ENCODE measurements around the gene CORT. TPM values are rescaled to one million over a fixed set of nuclear protein-coding genes. Genes with fewer than 3 reads are reported as not detected.

CORT gene
- total RNA-seq = 0.17 TPM in 1 of 2 replicates, not detected in the other

DNA sequence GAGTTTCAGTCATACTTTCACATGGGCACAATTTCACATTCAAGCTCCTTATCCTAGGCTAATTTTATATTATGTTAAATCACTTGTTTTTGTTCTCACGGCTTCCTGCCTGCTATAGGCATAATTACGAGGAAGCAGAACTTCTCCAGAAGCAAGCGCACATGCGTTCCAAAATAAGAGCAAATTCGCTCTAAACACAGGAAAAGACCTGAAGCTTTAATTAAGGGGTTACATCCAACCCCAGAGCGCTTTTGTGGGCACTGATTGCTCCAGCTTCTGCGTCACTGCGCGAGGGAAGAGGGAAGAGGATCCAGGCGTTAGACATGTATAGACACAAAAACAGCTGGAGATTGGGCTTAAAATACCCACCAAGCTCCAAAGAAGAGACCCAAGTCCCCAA, at the start of gene CORT:
CORT (plus strand) TSS at position 281 of the 400 bp plus-strand sequence. CDS start 193 bp downstream, outside the sequence.

GRCh38 chr1:10430216-10431069, 19.4 kb upstream of the CORT start, which contains the start of gene CENPS:
Gene CENPS (plus strand): TSS chr1:10430433. CDS start chr1:10430518, 85 bp downstream.

GRCh38 chr1:10472220-10473144, 22.7 kb downstream of the CORT start, which contains the start of gene DFFA:
Gene DFFA (minus strand): TSS chr1:10472529. CDS start chr1:10472458, 71 bp downstream.

DNA sequence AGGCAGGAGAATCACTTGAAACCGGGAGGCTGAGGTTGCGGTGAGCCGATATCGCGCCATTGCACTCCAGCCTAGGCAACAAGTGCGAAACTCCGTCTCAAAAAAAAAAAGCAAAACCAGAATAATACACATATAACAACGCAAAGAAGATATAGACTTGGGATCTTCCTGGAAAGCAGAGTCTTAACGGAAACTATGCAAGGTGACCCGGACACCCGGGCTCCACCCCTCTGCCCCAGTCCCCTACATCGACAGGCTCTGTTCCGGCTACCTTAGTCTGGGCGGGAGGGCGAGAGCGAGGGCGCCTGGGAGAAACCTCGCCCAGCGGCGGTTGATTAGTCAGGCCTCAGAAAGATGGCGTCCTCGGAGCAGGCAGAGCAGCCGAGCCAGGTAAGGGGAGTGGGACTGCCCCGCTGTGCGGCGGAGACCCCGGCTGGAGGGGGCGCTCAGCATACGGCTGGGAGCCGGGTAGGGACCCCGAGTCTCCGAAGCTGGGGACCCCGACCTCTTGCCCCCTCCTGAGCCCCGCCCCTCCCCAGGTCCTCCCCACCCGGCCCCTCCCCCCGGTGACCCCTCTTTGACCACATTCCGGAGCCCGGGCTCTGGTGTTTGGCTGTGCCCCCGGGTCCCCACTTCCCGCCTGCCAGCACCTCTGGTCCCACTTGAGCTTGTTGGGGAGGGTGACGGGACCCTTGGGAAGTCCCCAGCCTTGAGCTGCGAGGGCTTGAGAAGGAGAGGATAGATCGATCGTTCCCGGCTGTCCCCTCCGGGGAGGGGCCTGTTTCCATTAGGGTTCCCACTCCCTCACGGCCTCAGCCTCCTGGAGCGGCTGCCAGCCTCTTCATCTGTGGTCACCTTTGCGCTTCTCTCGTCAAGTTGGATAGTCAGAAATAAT, 25.0 kb downstream of the CORT start, which contains the start of gene PEX14:
PEX14 (plus strand) TSS at position 338 of the 895 bp plus-strand sequence; CDS start at position 355, 17 bp downstream.

Other genes with a start within 250 kb of the CORT start
- gene KIF1B, start 239.5 kb upstream of the CORT start, total RNA-seq = 30.0 and 38.7 TPM in 2 replicates
- 48.8 and 52.2 TPM in 2 replicates for gene PGD, start 51.0 kb upstream of the CORT start, total RNA-seq
- 5.9 TPM in 2 replicates for gene CENPS, start 19.6 kb upstream of the CORT start, total RNA-seq
- 41.4 and 45.6 TPM in 2 replicates for gene DFFA, start 22.5 kb downstream of the CORT start, total RNA-seq
- 7.8 and 9.5 TPM in 2 replicates for gene PEX14, start 24.9 kb downstream of the CORT start, total RNA-seq